Kidney capillary endothelial cell (primary cell): Measurements from ENCODE around the gene CAPN7.

Experiments
- DNase-seq: peaks from one replicate; pipeline ENCODE4 v3.0.0-alpha.2; 2018; ENCODE audit warnings: low spot score

Gene CAPN7

DNA sequence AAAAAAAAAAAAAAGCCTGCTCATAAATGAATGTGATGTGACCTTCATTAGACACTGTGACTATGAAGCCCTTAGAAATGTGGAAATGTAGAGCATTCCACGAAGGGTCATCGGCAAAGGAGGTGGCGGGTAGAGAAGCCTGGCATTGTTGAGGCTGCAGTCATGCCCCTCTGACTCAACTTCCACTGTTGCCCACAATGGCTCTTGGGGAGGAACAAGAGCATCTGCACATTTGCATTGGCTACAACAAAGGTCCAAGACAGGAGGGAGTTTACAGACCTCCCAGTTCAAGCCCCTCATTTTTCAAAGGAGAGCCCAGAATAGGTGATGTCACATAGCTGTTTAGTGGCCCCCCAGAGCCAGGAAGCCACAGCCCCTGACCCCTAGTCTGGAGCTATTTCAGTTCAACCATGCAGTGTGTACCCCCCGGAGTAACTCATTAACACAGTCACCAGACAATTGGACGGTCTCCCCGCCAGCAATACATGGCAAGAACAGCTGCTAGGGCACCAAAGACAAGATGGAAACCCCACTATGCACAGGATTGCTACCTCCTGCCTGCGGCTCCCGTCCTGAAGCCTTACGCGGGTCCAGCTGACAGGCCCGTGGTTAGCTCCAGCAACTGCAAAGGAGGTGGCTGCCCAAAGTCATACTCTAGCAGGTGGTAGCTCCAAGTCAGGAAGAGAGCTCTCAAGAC is 70.1 kb downstream of the CAPN7 start:
- peak; percentile 34 for DNase-seq

DNA sequence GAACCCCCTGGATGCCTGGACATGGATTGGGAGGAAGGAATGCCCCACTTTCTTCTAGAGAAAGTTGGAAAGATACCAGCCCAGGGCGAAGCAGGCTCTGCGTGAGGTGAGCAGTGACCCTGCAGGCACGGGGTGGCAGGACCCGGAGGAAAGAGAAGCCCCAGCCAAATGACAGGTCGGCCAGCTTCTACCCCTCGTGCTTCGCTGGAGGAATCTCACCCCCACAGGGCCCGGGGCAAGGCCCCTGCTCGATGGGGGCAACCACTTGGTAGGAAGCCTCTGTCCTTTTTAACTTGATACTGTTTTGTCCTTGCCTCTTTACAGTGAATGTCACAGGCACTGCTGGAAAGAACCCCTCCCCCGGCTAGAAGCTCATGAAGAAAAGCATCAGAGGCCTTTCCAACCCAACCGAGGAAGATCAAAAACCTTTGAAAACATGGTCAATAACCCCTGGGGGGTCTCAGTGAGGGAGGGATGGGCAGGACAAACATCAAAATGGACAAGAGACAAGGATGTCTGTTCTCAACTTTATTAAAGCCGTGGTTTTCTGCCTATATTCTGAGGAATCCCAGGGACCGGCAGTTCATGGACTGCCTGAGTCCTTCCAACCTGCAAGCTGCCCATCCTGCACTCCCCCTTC is 71.9 kb downstream of the CAPN7 start:
- DNase-seq, result no peak

DNA sequence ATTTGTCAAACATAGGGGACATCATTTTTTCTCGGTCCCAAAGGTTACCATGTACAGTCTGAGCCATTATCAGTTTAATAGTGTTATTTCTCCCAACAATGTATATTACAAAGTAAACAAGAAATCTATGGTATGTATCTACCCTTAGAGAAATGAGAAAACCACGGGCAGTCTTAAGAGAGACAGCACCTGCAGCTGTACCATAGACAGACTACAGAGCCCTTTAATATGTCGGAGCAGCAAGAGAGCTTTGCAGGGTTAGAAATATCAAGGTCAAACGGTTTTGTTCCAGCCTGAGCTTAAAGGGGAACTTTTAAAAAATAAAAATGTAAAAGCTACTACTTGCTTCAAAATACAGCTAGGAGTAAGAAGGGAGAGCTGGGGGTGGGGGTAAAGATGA is 73.2 kb downstream of the CAPN7 start:
- no peak for DNase-seq

DNA sequence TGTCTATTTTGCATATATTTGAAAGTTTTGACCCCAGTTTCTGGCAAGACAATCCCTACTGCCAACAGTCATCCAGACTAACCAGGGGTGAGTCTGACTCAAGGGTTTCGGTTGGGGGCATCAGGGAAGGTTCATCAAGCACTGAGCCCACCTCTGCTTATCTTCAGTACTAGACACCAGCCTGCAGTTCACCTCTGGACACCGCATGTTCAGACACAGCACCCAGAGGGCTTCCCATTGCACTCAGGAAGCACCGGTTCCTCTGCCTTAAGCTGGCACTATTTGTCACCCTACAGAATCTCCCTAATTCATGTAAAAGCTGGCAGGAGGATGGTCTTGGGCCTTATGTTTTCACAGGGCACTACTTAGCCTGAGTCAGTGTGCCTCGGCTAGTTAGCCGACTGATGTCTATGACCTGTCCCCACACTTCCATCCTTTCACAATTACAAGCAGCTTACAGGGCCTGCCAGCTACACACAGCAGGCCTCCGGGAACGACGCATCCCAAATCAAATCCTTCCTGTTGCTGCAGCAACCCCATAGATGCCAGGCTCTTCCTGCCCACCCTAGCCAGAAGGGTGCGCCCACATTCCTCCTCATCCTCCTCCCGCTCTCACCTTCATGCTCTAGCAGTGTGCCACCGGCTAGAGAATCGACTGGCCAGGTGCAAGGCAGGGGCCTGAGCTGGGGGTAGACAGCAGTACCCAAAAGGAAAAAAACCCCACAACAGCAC is 73.8 kb downstream of the CAPN7 start:
- DNase-seq, result no peak

DNA sequence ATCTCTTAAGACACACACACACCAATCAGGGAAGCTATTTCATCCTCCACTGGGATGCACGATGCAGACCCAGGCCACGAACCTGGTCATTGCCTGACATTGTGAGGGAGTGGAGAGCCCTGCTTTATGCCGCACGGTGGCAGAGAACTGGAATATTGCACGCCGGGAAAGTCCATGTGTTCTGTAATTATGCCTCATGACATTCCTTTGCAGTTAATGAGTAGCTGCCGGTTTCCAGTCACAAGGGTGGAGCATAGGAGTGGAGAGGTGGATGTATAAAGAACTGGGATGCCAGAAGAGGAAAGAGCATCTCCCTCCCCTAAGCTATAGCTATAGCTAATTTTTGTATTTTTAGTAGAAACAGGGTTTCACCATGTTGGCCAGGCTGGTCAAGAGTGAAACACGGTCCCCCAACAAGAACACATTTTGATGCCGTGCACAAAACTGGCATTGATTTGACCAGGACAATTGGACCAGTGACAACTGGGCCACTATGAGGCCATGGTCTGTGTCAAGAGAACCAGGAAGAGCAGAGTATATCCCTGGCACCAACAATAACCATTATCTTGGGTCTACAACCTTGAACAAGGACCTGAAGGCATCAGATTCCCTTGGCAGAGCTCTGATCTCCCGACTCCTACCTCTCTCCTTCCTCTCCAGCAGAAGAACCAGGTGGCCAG is 74.9 kb downstream of the CAPN7 start:
- no peak for DNase-seq

DNA sequence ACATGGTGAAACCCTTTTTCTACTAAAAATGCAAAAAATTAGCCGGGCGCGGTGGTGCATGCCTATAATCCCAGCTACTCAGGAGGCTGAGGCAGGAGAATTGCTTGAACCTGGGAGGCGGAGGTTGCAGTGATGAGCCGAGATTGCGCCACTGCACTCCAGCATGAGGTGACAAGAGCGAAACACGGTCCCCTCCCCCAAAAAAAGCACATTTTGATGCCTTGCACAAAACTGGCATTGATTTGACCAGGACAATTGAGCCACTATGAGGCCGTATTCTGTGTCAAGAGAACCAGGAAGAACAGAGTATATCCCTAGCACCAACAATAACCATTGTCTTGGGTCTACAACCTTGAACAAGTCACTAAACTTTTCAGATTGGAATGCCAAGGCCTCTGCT is 75.8 kb downstream of the CAPN7 start:
- no peak for DNase-seq

DNA sequence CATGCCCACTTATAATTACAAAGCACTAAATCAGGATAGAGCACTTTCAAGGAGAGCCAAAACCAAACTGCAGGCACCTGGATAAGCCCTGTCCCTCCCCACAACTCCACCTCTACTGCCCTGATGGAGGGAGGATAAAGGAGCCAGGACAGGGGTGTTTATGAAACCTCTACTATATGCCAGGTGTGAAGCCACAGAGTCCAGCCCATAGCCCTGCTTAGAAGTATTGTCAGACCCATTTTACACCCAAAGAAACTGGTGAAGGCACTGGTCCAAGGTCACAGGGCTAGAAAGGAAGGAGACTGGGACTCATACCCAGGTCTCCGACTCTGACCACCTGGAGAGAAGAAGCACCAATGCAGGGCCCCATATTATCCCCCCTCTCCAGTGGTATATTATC is 77.7 kb downstream of the CAPN7 start:
- no peak for DNase-seq

DNA sequence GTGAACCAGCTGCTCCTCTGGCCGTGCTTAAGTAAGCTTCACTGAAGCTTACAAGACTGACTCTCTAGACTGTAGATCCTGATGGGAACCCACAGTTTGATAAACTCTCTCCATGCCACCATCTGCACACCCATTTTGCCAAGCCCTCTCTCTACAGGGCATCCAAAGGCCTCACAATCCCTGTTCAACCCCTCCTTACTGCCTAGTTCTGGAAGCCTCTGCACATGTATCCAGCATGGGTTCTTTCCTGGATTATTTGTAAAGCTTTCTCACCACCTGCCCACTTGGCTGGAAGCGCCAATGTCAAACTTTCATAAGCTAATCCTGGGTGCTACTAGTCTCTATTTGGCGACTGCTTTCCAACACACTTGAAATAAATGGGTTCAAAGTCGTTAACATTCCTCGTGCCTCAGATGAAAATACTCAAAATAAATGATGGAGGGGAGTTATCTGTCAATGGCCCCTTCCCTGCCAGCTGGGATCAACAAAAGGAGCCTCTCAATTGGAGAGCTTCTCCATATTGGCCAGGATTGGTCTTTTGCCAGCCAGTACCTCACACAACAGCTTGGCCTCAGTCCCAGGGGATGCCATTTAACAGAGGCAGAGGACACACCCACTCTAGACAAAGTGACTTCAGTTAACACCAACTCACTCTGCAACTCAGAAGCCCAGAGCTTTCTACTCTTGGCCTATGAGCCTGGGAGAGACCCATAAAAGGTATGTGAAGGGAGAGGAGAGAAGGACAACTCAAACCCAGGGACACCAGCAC is 78.3 kb downstream of the CAPN7 start:
- no peak for DNase-seq

DNA sequence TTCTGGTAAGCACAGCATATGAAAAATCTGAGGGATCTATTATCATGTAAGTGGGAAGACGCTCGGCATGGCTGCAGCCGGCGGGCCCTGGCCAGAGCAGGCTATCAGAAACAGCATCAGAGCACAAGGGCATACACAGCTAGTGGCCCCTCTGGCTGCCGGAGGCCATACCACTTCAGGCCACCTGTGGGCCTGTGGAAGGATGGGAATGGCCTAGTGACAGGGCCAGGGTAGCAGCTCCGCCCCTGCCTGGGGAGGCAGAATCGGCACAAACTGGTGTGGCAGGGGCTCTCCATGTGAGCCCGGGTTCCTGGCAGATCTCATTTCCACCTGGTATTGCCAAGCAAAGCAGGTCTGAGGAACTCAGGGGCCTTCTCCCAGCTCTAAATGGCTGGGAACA is 80.0 kb downstream of the CAPN7 start:
- no peak for DNase-seq

DNA sequence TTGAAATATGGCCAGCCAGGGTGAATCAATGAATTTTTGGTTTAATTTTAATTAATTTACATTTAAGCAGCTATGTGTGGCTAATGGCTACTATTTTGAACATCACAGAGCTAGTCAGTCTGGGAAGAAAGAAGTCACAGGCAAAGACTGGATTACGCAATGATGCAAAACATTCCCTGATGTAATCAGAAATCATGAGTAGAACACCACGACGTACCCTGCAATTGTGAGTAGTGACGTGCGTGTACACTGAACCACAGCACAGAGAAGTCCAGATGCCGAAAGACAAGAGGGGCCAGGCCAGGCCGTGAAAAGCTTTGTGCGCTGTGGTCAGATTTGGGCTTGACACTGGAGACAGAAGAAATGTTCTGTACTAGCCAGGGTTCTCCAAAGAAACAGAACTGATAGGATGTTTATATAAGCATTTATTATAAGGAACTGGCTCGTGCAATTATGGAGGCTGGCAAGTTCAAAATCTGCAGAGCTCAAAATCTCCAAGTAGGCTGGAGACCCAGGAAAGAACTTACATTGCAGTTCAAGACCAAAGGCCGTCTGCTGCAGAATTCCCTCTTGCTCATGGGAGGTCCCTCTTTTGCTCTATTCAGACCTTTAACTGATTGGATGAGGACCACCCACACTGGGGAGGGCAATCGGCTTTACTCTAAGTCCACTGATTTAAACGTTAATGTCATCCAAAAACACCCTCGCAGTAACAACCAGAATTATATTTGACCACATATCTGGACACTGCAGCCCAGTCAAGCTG is 81.7 kb downstream of the CAPN7 start:
- DNase-seq, result no peak

DNA sequence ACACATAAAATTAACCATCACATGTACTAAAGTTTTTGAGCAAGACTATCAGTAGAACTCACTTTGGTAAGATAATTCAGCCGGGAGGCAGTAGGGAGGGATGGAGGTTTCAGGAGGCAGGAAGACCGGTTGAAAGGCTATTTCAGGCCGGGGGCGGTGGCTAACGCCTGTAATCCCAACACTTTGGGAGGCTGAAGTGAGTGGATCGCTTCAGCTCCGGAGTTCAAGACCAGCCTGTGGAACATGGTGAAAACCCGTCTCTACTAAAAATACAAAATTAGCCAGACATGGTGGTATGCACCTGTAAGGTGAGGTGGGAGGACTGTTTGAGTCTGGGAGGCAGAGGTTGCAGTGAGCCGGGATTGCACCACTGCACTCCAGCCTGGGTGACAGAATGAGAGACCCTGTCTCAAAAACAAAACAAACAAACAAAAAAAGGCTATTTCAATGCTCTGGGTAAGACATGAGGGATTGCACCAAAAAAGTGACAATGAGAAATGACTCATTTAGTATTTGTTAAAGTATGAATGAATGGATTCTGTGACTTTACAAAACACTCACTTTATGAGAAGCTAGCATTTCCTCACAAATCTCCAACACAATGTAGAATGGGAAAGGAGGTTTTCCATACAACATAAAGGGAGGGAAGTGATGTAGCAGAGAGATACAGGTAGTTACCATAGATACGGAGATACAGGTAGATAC is 82.4 kb downstream of the CAPN7 start:
- no peak for DNase-seq

DNA sequence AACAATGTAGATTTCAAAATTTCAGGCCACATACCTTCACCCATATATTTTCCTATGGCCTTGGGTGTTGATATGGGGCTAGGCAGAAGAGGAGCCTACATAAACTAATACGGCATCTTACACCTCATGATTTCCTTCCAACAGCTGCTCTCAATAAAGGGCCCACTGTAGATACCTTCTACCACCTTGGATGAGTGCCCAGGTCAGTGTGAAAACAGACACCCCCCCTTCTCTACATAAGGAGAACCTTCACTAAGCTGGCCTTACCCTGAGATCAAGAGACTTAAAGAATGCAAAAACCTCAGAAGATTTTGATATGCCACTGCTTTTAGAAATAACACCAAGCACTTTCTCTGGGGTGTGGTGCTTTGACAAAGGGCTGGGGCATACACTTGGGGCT is 83.6 kb downstream of the CAPN7 start:
- no peak for DNase-seq

DNA sequence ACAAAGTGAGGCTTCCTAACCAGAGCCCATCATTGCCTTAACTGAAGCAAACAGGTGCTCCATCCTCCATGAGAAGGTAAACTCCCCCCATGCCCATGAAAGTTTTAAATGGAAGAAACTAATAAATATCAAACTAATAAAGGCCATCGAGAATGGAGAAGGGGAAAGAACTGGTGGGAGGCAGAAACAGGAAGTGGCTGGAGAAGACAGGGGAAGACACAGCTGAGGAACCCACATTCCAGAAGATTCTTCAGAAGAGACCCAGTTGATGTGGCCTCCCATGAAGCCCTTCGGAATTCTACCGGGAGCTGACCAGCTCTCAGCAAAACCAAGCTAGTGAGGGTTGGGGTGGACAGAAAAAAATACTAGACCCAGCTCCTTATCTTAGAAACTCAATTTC is 84.7 kb downstream of the CAPN7 start:
- no peak for DNase-seq

DNA sequence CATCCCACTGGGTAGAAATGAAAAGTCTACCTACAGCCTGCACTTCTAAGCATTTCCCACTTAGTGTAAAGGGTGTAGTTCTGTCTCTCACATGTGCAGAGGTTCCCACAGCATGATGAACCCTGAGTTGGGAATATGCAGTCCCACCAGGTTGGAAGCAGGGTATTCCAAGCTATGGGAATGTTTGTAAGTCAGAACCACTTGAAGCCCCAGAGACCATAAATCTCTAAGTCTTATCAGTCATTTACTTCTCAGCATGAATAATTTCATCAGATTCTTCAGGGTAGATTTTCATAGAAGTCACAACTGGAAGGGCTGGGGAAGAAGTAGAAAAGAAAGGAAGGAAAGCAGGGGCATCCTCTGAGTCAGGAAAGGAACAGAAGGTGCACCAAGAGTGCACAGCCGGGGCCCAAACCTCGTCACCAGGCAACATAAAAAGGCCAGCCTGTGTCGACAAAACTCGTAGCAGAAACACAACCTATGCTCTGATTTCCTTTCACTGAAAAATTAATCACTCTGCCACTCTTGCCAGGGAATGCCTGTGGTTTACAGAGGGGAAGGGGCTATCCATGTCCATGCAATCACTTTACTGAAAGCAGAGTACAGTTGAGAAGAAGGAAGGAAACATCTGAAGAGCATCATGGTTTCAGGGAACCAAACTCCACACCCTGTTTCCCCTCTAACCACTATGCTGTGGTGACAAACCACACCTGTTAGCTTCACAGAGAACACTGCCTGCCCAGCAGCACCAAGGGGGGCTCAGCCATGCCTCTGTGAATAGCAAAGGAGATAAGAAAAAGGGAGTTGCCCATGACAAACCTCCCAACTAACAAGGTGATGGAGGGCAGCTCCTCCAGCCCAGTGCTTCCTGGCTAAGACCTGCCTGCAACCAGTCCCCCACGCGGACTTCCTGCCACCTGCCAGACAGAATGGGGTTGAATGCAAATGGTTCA is 85.8 kb downstream of the CAPN7 start:
- DNase-seq, result no peak

DNA sequence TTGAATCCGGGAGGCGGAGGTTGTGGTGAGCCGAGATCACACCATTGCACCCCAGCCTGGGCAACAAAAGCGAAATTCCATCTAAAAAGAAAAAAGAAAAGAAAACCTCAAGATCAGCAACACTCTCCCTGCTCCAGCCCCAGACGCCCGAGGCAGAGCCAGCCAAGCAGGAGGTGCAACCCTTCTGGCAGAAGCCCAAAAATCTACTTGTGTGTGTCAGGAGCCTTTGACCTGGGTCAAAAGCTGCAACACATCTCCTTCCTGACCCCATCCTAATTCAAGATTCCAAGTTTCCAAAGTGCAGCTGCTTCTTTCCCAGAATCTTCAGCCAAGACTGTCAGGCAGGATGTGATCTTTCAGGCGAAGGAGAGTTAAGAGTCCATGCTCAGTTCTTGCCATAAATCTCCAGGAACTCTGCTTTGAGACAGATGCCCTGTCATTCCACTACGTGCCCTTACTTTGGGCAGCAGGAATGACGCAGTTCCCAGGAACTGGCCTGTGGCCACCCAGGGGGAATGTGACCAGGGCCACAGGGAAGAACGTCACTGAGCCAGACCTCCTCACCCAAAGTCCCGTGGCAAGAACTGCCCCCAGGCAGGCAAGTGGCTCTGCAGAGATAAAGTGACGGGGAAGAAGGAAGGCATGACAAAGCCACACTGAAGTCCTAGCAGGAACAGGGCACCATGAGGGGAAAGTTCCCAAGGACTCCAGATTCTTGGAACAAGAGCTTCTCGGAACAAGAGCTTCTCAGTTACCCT is 86.9 kb downstream of the CAPN7 start:
- DNase-seq, result peak; percentile 53

DNA sequence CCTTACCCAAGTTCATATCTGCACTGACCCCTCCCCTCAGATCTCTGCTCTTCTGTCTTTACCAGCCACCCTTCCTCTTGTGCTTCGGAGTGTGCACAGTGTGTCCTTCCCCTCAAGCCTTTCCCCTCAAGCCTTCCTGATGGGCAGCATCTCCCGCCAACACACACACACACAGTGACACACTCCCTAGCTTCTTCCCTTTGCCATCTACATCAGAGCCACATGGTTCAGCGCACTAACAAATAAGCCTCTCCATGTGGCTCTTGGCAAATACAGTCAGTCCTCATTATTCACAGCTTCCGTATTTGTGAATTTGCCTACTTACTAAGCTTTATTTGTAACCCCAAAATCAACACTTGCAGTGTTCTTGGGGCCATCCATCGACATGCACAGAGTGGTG is 88.9 kb downstream of the CAPN7 start:
- DNase-seq, result no peak

DNA sequence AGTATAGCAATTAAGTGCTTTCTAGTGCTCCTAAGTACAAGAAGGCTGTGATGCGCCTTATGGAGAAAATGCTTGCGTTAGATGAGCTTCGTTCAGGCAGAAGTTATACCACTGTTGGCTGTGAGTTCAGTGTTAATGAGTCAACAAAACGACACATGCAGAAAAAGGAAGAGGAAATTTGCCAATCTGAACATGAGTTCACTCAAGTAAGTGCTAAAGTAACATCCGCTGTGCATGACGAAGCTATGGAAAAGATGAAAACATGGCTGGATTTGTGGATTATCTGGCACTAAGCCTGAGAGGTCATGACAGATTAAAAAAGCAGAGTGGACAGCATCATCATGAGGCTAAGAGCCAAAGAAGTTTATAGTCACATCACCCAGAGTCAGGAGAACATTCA is 89.5 kb downstream of the CAPN7 start:
- peak; percentile 95 for DNase-seq

DNA sequence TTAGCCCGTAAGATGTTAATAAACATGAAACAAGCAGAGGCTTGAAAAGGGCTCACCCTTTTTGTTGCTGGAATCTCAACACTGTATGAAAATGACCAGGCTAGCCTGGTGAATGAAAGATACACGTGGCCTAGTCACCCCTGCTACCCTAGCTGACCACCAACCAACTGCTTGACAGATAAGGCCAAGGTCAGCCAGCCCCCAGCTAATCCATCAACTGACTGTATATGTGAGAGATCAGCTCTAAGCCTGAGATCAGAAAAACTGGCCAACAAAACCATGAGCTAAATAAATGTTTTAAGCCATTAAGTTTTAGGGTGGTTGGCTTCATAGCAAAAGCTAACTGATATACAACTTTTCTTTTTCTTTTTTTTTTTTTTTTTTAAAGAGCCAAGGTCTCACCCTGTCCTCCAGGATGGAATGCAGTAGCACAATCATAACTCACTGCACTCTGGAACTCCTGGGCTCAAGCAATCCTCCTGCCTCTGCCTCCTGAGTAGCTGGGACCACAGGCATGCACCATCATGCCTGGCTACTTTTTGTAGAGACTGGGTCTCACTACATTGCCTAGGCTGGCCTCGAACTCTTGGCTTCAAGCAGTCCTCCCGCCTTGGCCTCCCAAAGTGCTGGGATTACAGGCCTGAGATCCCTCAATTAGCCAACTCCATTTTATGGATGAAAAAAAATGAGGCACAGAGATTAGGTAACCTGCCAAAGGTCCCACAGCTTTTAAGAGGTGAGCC is 91.7 kb downstream of the CAPN7 start:
- no peak for DNase-seq
